Activated CD4-positive, alpha-beta T cell treated with anti-CD3 and anti-CD28 coated beads, Interleukin-2, amount 50 U/mL, for 16 hours (primary cell): Measurements from ENCODE around the gene FAM78A.
"Not testable (repeated sequence)": the region's sequence is repeated elsewhere in the genome, so short reads cannot be mapped to it uniquely, and the experiment has no call there.

Experiments
- DNase-seq: peaks from one replicate; pipeline ENCODE4 v3.0.0-alpha.2; 2020

Gene FAM78A

GRCh38 chr9:131280660-131281059, 4.3 kb upstream of the FAM78A start:
- DNase-seq: no peak

- DNase-seq: no peak
Observed at GRCh38 chr9:131279863-131280570, 3.7 kb upstream of the FAM78A start.

DNA sequence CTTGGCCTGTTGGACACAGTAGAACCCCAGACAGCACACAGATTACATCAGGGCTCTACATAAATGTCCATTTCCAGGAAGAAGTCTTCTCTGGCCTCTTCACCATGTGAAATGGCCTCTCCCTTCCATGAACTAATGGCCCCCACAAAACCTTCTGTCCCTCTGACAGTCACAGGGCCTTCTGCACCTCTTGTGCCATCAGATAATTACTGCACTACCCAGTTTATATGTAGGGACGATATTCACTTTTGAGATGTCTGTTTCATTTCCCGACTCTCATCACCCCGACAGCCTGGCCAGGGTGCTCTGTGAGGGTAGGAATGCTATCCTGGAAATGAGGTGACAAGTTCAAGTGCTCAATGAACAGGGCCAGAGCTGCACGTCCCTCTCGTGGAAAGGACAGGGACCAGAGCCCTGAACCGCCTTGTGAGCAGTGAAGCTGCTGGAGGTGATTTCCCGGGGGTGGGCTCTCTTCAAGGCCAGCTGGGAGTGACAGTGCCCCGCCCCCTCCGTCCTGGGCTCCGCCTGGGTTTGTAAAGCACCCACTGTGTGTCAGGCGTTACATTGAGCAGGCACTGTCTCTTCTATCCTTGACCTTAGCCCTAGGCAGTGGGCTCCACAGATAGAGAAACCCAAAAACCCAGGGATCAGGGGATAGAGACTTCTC, 3.0 kb upstream of the FAM78A start:
- DNase-seq: no peak

DNA sequence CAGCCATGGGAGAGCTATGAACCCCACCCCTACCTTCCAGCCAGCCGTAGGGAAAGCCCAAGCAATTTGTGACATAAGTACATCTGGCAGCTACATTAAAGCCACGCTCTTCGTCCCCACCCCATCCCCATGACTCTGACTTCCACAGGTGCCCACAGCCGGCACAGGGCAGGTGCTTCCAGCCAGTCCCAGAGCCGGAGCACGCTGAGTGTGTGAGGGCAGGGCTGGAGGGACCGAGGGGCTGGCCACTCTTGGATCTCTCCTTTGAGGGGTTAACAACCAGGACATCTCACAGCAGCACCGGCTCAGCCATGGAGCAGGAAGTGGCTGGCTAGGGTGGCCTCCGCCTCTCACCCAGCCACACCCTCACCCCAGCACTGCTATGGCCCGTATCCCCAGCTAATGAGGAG, 2.4 kb upstream of the FAM78A start:
- no peak for DNase-seq

- DNase-seq: peak; percentile 86
Observed at GRCh38 chr9:131277910-131278701, 1.8 kb upstream of the FAM78A start.

DNA sequence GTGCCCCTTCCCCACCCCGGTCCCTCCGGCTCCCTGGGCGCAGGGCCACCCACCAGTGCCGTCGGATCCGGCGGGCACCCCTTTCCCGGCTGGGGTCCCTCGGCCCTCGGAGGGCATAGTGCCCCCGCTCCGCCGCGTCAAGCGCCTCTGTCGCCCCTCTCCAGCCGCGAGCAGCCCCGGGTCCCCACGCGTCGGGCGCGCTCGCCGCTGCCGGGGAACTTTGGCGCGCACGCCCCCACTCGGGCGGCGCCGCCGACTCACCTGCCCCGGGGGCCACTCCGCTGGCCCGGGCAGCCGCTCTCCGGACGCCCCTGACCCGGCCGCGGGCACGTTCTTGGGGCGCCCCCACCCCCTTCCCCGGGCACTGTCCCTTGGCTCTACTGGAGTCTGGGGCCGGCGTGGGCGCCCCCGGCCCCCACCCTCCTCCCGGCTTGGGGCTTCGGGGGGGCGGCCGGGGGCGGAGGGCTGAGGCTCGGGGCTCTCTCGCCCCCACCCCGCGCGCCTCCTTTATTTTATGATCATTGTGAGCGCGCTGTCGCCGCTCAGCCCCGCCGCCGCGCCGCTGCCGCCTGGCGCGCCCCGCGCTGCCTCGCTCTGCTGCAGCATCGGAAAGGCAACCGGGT, 1.1 kb upstream of the FAM78A start:
- DNase-seq: no peak

DNA sequence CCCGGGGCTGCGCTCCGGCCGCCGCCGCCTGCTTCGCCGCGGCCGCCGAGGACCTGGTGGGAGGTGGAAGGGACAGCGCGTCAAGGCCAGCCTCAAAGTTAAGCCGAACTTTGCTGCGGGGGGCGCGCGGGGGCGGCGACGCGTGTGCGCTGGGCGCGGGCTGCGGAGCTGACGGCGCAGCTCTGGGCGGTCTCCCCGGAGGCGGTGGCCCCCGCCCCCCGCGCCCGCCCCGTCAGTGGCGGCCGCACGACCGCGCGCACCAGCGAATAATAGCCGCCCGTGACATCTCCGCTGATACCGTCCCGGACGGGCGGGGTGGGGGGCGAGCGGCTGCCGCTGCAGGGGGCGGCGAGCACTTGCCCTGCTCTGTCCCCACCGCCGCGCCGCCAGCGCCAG, 579 bp upstream of the FAM78A start:
- DNase-seq: peak; percentile 45

GRCh38 chr9:131275332-131276093, 797 bp downstream of the FAM78A start:
- DNase-seq: peak; percentile 54

- peak; percentile 49 for DNase-seq
Observed at GRCh38 chr9:131274674-131275331, 1.5 kb downstream of the FAM78A start.

GRCh38 chr9:131273856-131274673, 2.2 kb downstream of the FAM78A start:
- peak; percentile 54 for DNase-seq

GRCh38 chr9:131273146-131273855, 3.0 kb downstream of the FAM78A start:
- peak; percentile 54 for DNase-seq

DNA sequence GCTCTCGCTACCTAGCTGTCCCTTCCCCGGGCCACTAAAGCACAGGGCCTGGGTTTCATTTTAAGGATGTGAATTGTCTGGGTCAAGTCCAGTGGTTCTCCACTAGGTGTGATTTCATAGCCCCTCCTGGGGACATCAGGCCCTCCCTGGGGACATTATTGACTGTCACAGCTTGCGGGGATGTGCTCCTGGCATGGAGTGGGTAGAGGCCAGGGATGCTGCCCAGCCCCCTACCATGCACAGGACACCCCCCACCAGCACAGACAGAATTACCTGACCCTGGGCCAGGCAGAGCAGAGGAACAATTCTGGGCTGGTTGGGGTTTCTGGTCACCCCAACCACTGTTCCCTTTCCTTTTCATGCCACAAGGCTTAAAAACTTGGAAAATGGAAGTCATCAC, 4.1 kb downstream of the FAM78A start:
- DNase-seq: no peak

DNA sequence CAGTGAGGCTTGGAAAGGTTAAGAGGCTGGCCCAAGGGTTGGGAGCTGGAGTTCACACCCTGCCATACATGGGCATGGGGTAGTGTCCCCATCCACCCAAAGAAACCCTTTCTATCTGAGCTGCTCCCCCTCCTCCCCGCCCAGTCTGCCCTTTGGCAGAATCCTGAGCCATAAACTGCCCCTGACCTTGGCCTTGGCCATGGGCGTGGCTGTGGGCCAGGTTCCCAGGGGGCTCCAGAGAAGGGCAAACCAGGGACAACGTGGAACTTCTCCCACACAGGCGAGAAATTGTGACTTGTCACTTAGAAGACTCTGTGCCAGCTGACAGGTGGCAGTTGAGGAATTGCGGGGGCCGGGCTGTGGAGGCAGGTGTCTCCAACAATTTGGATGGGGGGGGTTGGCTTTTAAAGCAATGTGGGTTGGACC, 4.8 kb downstream of the FAM78A start:
- DNase-seq: no peak

DNA sequence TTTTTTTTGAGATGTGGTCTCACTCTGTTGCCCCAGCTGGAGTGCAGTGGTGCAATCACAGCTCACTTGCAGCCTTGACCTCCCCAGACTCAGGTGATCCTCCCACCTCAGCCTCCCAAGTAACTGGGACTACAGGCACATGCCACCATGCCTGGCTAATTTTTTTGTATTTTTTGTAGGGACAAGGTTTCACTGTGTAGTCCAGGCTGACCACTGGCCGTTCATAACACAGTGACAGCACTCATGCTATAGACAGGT, 5.4 kb downstream of the FAM78A start:
- DNase-seq: not testable (repeated sequence)

DNA sequence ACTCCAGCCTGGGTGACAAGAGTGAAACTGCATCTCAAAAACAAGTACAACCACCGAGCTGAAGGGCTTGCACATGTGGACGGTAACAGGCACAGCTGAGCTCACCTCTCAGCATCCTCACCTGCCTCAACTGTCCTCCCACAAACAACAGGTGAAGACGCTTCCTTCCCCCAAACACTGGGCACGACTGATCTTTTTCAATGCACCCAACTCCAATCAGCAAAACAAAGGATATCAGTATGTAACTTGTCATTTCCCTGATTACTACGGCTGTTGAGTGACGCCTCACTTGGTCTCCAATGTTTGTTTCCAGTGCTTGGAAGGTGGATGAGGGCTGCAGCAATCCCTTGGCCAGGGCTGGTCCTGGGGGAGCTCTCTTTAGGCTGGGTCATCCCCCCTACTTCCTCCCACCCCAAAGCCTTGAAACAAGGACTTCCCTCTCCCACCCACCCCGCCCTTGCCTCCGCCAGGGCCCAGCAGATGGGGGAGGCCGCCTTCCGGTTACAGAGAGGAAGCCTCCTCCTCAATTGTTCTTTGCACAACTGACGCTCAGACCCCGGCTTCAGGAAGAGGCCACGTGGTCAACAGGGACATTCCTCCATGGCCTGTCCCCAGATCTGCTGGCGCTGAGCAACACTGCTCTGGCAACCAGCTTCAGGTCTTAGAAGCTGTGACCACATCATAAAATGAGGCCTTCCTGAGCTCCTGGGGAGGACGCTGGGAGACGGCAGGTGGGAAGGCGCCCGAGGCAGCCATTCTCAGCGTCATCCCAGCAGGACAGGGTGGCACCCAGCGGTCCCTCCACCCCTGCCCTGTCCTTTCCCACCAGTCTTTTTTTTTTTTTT, 5.9 kb downstream of the FAM78A start:
- peak; percentile 76 for DNase-seq

DNA sequence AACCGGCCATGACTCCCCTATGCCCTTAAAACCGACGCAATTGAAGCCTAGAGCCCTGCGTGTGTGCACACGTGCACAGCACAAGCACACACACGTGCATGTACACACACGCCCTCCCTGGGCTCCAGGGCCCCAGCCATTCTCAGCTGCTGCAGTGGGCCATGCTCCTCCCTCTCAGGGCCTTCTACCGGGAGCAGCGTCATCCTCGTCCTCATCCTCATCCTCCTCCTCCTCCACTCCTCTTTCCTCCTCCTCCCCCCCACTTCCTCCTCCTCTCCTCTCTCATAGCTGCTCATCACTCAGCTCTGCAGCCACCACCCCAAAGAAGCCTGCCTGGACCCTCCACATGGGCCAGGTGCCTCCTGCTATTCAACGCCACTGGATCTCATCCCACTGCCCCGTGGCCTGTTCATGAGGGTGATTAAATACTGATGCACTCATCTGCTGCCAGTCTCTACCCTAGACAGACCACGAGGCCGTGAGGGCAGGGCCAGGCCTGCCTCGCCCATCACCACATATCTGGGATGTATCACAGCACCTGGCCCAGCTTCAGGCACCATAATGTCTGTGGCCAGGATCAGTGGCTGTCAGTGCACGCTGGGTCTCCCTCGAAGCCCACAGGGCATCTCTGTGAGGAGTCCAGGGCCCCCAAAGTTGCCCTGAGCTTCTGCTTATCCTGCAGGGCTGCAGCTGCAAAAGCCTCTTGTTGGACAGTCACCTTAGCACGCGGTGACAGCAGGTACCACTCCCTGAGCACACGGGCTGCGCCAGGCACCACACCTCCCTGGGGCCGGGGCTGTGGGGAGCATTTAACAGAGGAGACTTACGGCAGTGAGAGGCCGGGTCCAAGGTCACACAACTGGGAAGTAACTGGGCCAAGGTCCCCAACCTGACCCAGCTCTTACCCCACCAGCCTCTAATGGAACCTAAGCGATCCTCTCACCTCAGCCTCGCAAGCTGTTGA, 9.8 kb downstream of the FAM78A start:
- peak; percentile 77 for DNase-seq

GRCh38 chr9:131264231-131264630, 12.1 kb downstream of the FAM78A start:
- DNase-seq: no peak

DNA sequence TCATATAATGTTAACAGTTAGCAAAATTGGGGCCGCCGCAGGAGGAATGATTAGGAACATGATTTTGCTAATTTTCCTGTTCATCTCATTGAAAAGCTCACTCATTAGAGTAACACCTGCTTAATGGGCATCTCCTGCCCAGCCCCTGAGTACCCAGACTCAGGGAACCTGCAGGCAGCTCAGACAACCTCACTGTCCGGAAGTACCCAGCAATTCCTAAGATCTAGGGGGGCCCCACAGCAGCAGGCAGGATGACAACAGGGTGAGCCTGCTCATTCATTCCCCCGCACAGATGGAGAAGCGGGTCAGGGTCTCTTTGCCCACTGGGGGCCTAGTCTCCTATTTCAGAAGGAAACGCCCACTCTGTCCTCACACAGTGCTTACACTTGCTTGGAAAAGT, 12.6 kb downstream of the FAM78A start:
- DNase-seq: no peak

- DNase-seq: not testable (repeated sequence)
Observed at GRCh38 chr9:131263033-131263343, 13.3 kb downstream of the FAM78A start.
